Endothelial cell of umbilical vein (primary cell): ENCODE results near the gene XPO6. TPM values are rescaled to one million over a fixed set of nuclear protein-coding genes. Genes with fewer than 3 reads are reported as not detected.

ENCODE experiments used
- BruUV-seq: library from RNA; stranded (reverse); fragments of 400-500 nt; replicated peaks from 2 replicates; lab custom pipeline; 2021; lab: Mats Ljungman, UMichigan
- CTCF ChIA-PET: fragments of 300-600, 350-600 bp; sonication (Branson Sonifier 250); formaldehyde crosslinking; loops from one replicate; lab custom pipeline; 2021; ENCODE audit warnings: antibody characterized with exemption, inconsistent platforms; lab: Charles Lee
- POLR2A ChIA-PET: fragments of 300-600, 350-600 bp; sonication (Branson Sonifier 250); formaldehyde crosslinking; loops from one replicate; lab custom pipeline; 2021; ENCODE audit warnings: antibody characterized with exemption, inconsistent platforms; lab: Charles Lee
- DNase-seq: peaks from one replicate; pipeline ENCODE4 v3.0.0-alpha.2; 2011; ENCODE audit warnings: low read depth, low spot score
- FAIRE-seq: peaks from 2 replicates; lab custom pipeline; 2011; peaks lifted over from hg19 to GRCh38; lab: Jason Lieb, UNC
- H2AFZ ChIP-seq: 2 replicates; pipeline ENCODE4 v1.6.0; 2012; ENCODE audit warnings: low read depth, low read length, control low read depth, inconsistent platforms
- H3K27ac ChIP-seq: 2 replicates; pipeline ENCODE4 v1.5.1; 2011; ENCODE audit warnings: low read depth, mild to moderate bottlenecking, control low read depth, low read length, moderate library complexity; ENCODE audit not compliant: insufficient read depth
- H3K27me3 ChIP-seq, 2 experiments: 2 replicates each; pipeline versions ENCODE4 v1.6.0 to v1.6.1; 2011; ENCODE audit warnings: low read length in 2 of 2, mixed read lengths in 1 of 2; ENCODE audit not compliant: control insufficient read depth in 2 of 2, insufficient read depth in 2 of 2
- H3K36me3 ChIP-seq, 2 experiments: 2 replicates in 1 of 2; 3 replicates in 1 of 2; pipeline ENCODE4 v1.5.1; 2011; ENCODE audit warnings: low read length in 2 of 2, mild to moderate bottlenecking in 1 of 2, moderate library complexity in 1 of 2; ENCODE audit not compliant: control insufficient read depth in 2 of 2, insufficient read depth in 2 of 2; ENCODE audit errors: extremely low read depth in 1 of 2
- H3K4me1 ChIP-seq: 3 replicates; pipeline ENCODE4 v1.5.1; 2011; ENCODE audit warnings: mild to moderate bottlenecking, low read length; ENCODE audit not compliant: control insufficient read depth, insufficient read depth; ENCODE audit errors: extremely low read depth
- H3K4me2 ChIP-seq: 2 replicates; pipeline ENCODE4 v1.6.1; 2011; ENCODE audit warnings: low read length, control low read depth, mixed read lengths; ENCODE audit not compliant: insufficient read depth
- H3K4me3 ChIP-seq, 3 experiments: fragments of 200-600 bp in 1 of 3; sonication (generic), shearing (Covaris generic) in 1 of 3; replicated peaks in 1 of 3; 2 replicates each; pipeline ENCODE4 v1.5.1; 2011 to 2016; ENCODE audit warnings: control low read depth in 3 of 3, low read length in 3 of 3, mild to moderate bottlenecking in 2 of 3, inconsistent platforms in 1 of 3, low read depth in 1 of 3, moderate library complexity in 1 of 3; ENCODE audit not compliant: insufficient read depth in 1 of 3
- H3K79me2 ChIP-seq: 2 replicates; pipeline ENCODE4 v1.6.0; 2012; ENCODE audit warnings: low read length, inconsistent platforms; ENCODE audit not compliant: control insufficient read depth, insufficient read depth
- H3K9ac ChIP-seq: replicated peaks from 2 replicates; pipeline ENCODE3; 2011; ENCODE audit warnings: low read length, control low read depth; ENCODE audit not compliant: insufficient read depth; ENCODE audit errors: extremely low read depth
- H3K9me1 ChIP-seq: replicated peaks from 3 replicates; pipeline ENCODE4 v1.6.0; 2011; ENCODE audit warnings: mild to moderate bottlenecking, low read length; ENCODE audit not compliant: control insufficient read depth, insufficient read depth; ENCODE audit errors: extremely low read depth
- H3K9me3 ChIP-seq: replicated peaks from 2 replicates; pipeline ENCODE4 v1.5.1; 2012; ENCODE audit warnings: low read length, inconsistent platforms; ENCODE audit not compliant: control insufficient read depth, insufficient read depth
- H4K20me1 ChIP-seq: replicated peaks from 2 replicates; pipeline ENCODE3; 2011; ENCODE audit warnings: mild to moderate bottlenecking, low read length; ENCODE audit not compliant: control insufficient read depth, insufficient read depth; ENCODE audit errors: extremely low read depth
- EZH2 ChIP-seq: IDR thresholded peaks from 2 replicates; pipeline ENCODE4 v1.6.1; 2012; ENCODE audit warnings: borderline replicate concordance, low read depth, mild to moderate bottlenecking, moderate library complexity, low read length, inconsistent platforms; ENCODE audit not compliant: severe bottlenecking
- FOS ChIP-seq: IDR thresholded peaks from 2 replicates; pipeline ENCODE4 v1.6.1; 2011; ENCODE audit warnings: mild to moderate bottlenecking, low read length, moderate library complexity, borderline replicate concordance; ENCODE audit not compliant: insufficient read depth
- GATA2 ChIP-seq: IDR thresholded peaks from 2 replicates; pipeline ENCODE4 v1.7.0; 2011; ENCODE audit warnings: low read depth, mild to moderate bottlenecking, moderate library complexity, mixed read lengths, low read length; ENCODE audit not compliant: insufficient read length, insufficient read depth
- JUN ChIP-seq: IDR thresholded peaks from 2 replicates; pipeline ENCODE4 v1.6.1; 2011; ENCODE audit warnings: borderline replicate concordance, low read depth; ENCODE audit not compliant: insufficient read length, insufficient read depth
- MYC ChIP-seq: IDR thresholded peaks from one replicate; pipeline ENCODE4 v1.6.1; 2011; ENCODE audit warnings: mild to moderate bottlenecking, low read depth, low read length
- POLR2A ChIP-seq: IDR thresholded peaks from 2 replicates; pipeline ENCODE4 v1.6.1; 2012; ENCODE audit warnings: low read depth, mild to moderate bottlenecking, control low read depth, low read length
- POLR2AphosphoS5 ChIP-seq: IDR thresholded peaks from 2 replicates; pipeline ENCODE4 v1.6.1; 2012; ENCODE audit warnings: low read depth, mild to moderate bottlenecking, control low read depth, low read length, moderate library complexity; ENCODE audit not compliant: insufficient read depth
- dilution Hi-C: fragments of 300-500 bp; cut with MboI; formaldehyde crosslinking; loops from one replicate; pipeline ENCODE4 v1.15.0; 2019; ENCODE audit warnings: low sequenced_read_pairs; ENCODE audit not compliant: extremely low pct_ligation_motif_present
- intact Hi-C: fragments of 100-400 bp; cut with micrococcal nuclease; formaldehyde crosslinking; loops from one replicate; pipeline ENCODE4 v1.10.0; 2022
- polyA plus RNA-seq, 4 experiments: library from polyadenylated mRNA; depleted of rRNA in 3 of 4; stranded (reverse) in 3 of 4; unstranded in 1 of 4; fragments of >200 nt; gene quantifications; 2 replicates each; pipeline versions ENCODE4 v1.2.1 to v1.2.3, GENCODE V29; 2011 to 2012; ENCODE audit warnings: missing spikeins in 1 of 4
- total RNA-seq: library from RNA; stranded (reverse); gene quantifications from 2 replicates; pipeline ENCODE4 v1.2.3, GENCODE V29; 2021
- TF ChIP-seq, protein P1 (sequence below): IDR thresholded peaks from 2 replicates; pipeline ENCODE4 v1.6.1; 2011; ENCODE audit not compliant: insufficient read depth, insufficient read length
- TF ChIP-seq, protein P2 (sequence below), 2 donors: IDR thresholded peaks; 1 replicate in 1 of 2; 2 replicates in 1 of 2; pipeline ENCODE4 v1.5.1; 2011; ENCODE audit warnings: low read length in 2 of 2, mild to moderate bottlenecking in 2 of 2, moderate library complexity in 2 of 2, control low read depth in 1 of 2, inconsistent platforms in 1 of 2, low read depth in 1 of 2; ENCODE audit not compliant: insufficient read depth in 1 of 2; ENCODE audit errors: extremely low read depth in 1 of 2

The XPO6 gene
- total and polyA plus RNA-seq, 2 donors (not counting 3 experiments of a cell fraction or from before 2014, with no cell fraction given): 170 to 272 TPM

DNA sequence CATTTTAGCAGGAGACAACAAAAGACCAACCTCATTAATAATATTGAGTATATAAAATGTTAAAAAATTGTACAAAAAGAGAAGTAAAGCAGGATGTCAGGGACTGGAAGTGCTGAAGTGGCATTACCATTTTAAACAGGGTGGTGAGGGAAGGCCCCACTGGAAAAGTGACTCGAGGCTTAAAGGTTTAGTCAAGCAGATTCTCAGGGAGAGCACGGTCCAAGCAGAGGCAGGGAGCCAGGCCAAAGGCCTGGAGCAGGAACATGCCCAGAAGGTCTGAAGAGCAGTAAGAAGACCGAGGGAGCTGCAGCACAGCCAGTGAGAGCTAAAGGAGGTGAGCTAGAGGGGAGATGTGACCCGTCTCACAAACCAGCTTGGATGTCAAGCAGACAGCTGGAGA, 7.6 kb downstream of the XPO6 start:
- ChIA-PET CTCF (interaction anchor here (1.8 kb wide), 1 partner anchor 10 kb away, joined by 9 read pairs; no protein-coding TSS in a partner anchor), POLR2A (no interaction called here)
- TF ChIP-seq POLR2A: no peak
- no peak for TF ChIP-seq JUN
- TF ChIP-seq FOS: no peak
- TF ChIP-seq, protein P1, sequence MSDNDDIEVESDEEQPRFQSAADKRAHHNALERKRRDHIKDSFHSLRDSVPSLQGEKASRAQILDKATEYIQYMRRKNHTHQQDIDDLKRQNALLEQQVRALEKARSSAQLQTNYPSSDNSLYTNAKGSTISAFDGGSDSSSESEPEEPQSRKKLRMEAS: no peak
- no peak for TF ChIP-seq MYC
- no peak for TF ChIP-seq EZH2
- no peak for TF ChIP-seq GATA2
- TF ChIP-seq POLR2AphosphoS5: no peak
- TF ChIP-seq, protein P2, sequence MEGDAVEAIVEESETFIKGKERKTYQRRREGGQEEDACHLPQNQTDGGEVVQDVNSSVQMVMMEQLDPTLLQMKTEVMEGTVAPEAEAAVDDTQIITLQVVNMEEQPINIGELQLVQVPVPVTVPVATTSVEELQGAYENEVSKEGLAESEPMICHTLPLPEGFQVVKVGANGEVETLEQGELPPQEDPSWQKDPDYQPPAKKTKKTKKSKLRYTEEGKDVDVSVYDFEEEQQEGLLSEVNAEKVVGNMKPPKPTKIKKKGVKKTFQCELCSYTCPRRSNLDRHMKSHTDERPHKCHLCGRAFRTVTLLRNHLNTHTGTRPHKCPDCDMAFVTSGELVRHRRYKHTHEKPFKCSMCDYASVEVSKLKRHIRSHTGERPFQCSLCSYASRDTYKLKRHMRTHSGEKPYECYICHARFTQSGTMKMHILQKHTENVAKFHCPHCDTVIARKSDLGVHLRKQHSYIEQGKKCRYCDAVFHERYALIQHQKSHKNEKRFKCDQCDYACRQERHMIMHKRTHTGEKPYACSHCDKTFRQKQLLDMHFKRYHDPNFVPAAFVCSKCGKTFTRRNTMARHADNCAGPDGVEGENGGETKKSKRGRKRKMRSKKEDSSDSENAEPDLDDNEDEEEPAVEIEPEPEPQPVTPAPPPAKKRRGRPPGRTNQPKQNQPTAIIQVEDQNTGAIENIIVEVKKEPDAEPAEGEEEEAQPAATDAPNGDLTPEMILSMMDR (IDR thresholded peaks at IDR 0.05; ENCODE audit: extremely low read depth in 1 of 2, insufficient read depth in 1 of 2, low read depth in 1 of 2, low read length in 2 of 2): no peak
- peaks cover 13% of the 10 kb centered on the region for H3K4me1 ChIP-seq
- H2AFZ ChIP-seq: no peak overlapping the region
- peaks cover 95% of the 10 kb centered on the region for H3K79me2 ChIP-seq
- intact Hi-C loops (no loop called here), dilution Hi-C loops (no loop called here)
- H3K27ac ChIP-seq: no peak overlapping the region
- H3K9me3 ChIP-seq: no peaks in the 10 kb centered on the region
- no peak for FAIRE-seq
- no TSS peak for BruUV-seq
- H3K9me1 ChIP-seq: no peaks in the 10 kb centered on the region
- no peak for DNase-seq
- no peak overlapping the region for H3K9ac ChIP-seq
- no peak overlapping the region for H3K4me3 ChIP-seq
- peaks cover 11 to 25% of the 10 kb centered on the region in 2 experiments for H3K36me3 ChIP-seq
- H3K27me3 ChIP-seq: no peaks in the 10 kb centered on the region
- no peaks in the 10 kb centered on the region for H4K20me1 ChIP-seq
- H3K4me2 ChIP-seq: no peak overlapping the region
